SK-N-SH (cell line): Measurements from ENCODE around the gene ABCC11. TPM values are rescaled to one million over a fixed set of nuclear protein-coding genes. Genes with fewer than 3 reads are reported as not detected.

Source experiments
- CTCF ChIA-PET: fragments of 300-600, 350-600 bp; formaldehyde crosslinking; extraction: SDS; loops from one replicate; lab custom pipeline; 2021; lab: Yijun Ruan, JAX
- POLR2A ChIA-PET: fragments of 350-600 bp; sonication (Branson Sonifier 250); formaldehyde crosslinking; extraction: SDS; loops from one replicate; lab custom pipeline; 2020; ENCODE audit warnings: antibody characterized with exemption, inconsistent platforms; lab: Yijun Ruan, JAX
- DNase-seq: peaks from one replicate; pipeline ENCODE4 v3.0.0; 2012
- H2AFZ ChIP-seq: fragments of 200-600 bp; sonication (generic); 2 replicates; pipeline ENCODE4 v1.8.1; 2016; ENCODE audit warnings: antibody characterized with exemption, mild to moderate bottlenecking, low read depth
- H3F3A ChIP-seq: fragments of 200-600 bp; sonication (generic); replicated peaks from 2 replicates; pipeline ENCODE3; 2016; ENCODE audit warnings: antibody characterized with exemption, mild to moderate bottlenecking; ENCODE audit not compliant: insufficient read depth
- H3K27ac ChIP-seq, 2 experiments: fragments of 200-500 bp in 1 of 2; fragments of 200-600 bp in 1 of 2; sonication (Bioruptor generic) in 1 of 2; sonication (generic), shearing (Covaris generic) in 1 of 2; 2 replicates each; pipeline versions ENCODE4 v1.5.1 to v1.6.1; 2014 to 2016; ENCODE audit warnings: low read depth in 2 of 2, inconsistent platforms in 1 of 2, low read length in 1 of 2, mild to moderate bottlenecking in 1 of 2, mixed read lengths in 1 of 2
- H3K27me3 ChIP-seq: fragments of 200-600 bp; sonication (generic), shearing (Covaris generic); 2 replicates; pipeline ENCODE4 v1.6.1; 2016; ENCODE audit warnings: mixed run types; ENCODE audit not compliant: insufficient read depth
- H3K36me3 ChIP-seq, 2 experiments: fragments of 200-500 bp in 1 of 2; fragments of 200-600 bp in 1 of 2; sonication (Bioruptor generic) in 1 of 2; sonication (generic) in 1 of 2; replicated peaks in 1 of 2; 2 replicates each; pipeline versions ENCODE3 to v1.5.1; 2014 to 2016; ENCODE audit warnings: low read length in 1 of 2, mild to moderate bottlenecking in 1 of 2; ENCODE audit not compliant: insufficient read depth in 2 of 2, control insufficient read depth in 1 of 2
- H3K4me1 ChIP-seq, 2 experiments: fragments of 200-500 bp in 1 of 2; fragments of 200-600 bp in 1 of 2; sonication (Bioruptor generic) in 1 of 2; sonication (generic), shearing (Covaris generic) in 1 of 2; 2 replicates each; pipeline versions ENCODE4 v1.5.1 to v1.6.1; 2014 to 2016; ENCODE audit warnings: low read depth in 1 of 2, low read length in 1 of 2, mixed run types in 1 of 2; ENCODE audit not compliant: insufficient read depth in 2 of 2, control insufficient read depth in 1 of 2
- H3K4me2 ChIP-seq: fragments of 200-600 bp; sonication (generic), shearing (Covaris generic); 2 replicates; pipeline ENCODE4 v1.6.1; 2017; ENCODE audit warnings: mixed run types
- H3K4me3 ChIP-seq, 2 experiments: fragments of 200-500 bp in 1 of 2; fragments of 200-600 bp in 1 of 2; sonication (Bioruptor generic) in 1 of 2; sonication (generic), shearing (Covaris generic) in 1 of 2; 2 replicates each; pipeline versions ENCODE4 v1.5.1 to v1.8.1; 2014 to 2016; ENCODE audit warnings: low read depth in 2 of 2, inconsistent platforms in 1 of 2, low read length in 1 of 2, mild to moderate bottlenecking in 1 of 2, mixed read lengths in 1 of 2, moderate library complexity in 1 of 2
- H3K79me2 ChIP-seq: fragments of 200-600 bp; sonication (generic); 2 replicates; pipeline ENCODE4 v1.8.1; 2017; ENCODE audit warnings: mild to moderate bottlenecking; ENCODE audit not compliant: insufficient read depth
- H3K9ac ChIP-seq: fragments of 200-600 bp; sonication (generic); 2 replicates; pipeline ENCODE4 v1.6.1; 2017; ENCODE audit warnings: mixed run types
- H3K9me2 ChIP-seq: fragments of 200-600 bp; sonication (generic); 2 replicates; pipeline ENCODE4 v1.6.1; 2017; ENCODE audit warnings: mixed run types
- H3K9me3 ChIP-seq: fragments of 200-600 bp; sonication (generic); 2 replicates; pipeline ENCODE4 v1.6.1; 2017; ENCODE audit warnings: mixed run types, mild to moderate bottlenecking, moderate library complexity
- H4K20me1 ChIP-seq: fragments of 200-600 bp; sonication (generic); 2 replicates; pipeline ENCODE4 v1.6.1; 2017; ENCODE audit warnings: mild to moderate bottlenecking, mixed run types; ENCODE audit not compliant: insufficient read depth
- CTCF ChIP-seq: fragments of 200-600 bp; sonication (generic); IDR thresholded peaks from 2 replicates; pipeline ENCODE4 v1.6.1; 2017; ENCODE audit warnings: antibody characterized with exemption, mild to moderate bottlenecking, moderate library complexity
- ELF1 ChIP-seq: IDR thresholded peaks from 2 replicates; pipeline ENCODE4 v1.4.0; 2012
- FOXJ3 ChIP-seq: sonication (generic); formaldehyde crosslinking; IDR thresholded peaks from 2 replicates; pipeline ENCODE4 v1.5.1; 2020; ENCODE audit warnings: mild to moderate bottlenecking, missing genetic modification reagents
- JUND ChIP-seq: IDR thresholded peaks from 2 replicates; pipeline ENCODE4 v1.4.0; 2012
- MEF2A ChIP-seq: IDR thresholded peaks from 2 replicates; pipeline ENCODE4 v1.4.0; 2012; ENCODE audit warnings: low read depth, borderline replicate concordance
- MXI1 ChIP-seq: IDR thresholded peaks from 2 replicates; pipeline ENCODE4 v1.6.1; 2012; ENCODE audit warnings: mild to moderate bottlenecking, low read depth, low read length, improper control_type of control experiment
- RAD21 ChIP-seq: IDR thresholded peaks from 2 replicates; pipeline ENCODE4 v1.6.1; 2012; ENCODE audit warnings: mild to moderate bottlenecking, low read length
- RCOR1 ChIP-seq: fragments of 150-350 bp; IDR thresholded peaks from 2 replicates; pipeline ENCODE4 v1.6.1; 2017; ENCODE audit warnings: antibody characterized with exemption, low read length
- TCF12 ChIP-seq: IDR thresholded peaks from 2 replicates; pipeline ENCODE4 v1.4.0; 2012
- USF2 ChIP-seq: fragments of 150-350 bp; IDR thresholded peaks from 2 replicates; pipeline ENCODE4 v1.6.1; 2017; ENCODE audit warnings: antibody characterized with exemption, low read length, low read depth, borderline replicate concordance
- WGBS: methylation state at CpG from one replicate; pipeline ENCODE4 v1.1.6; 2017; ENCODE audit warnings: low lambda C conversion rate; 5-methylcytosine and 5-hydroxymethylcytosine counted together
- polyA plus RNA-seq, 3 experiments: library from polyadenylated mRNA; depleted of rRNA; stranded (reverse); fragments of >200 nt; gene quantifications; 2 replicates each; pipeline ENCODE4 v1.2.3, GENCODE V29; 2012
- TF ChIP-seq, protein P1 (sequence below): IDR thresholded peaks from 2 replicates; pipeline ENCODE4; 2012
- TF ChIP-seq, protein P2 (sequence below): IDR thresholded peaks from 2 replicates; pipeline ENCODE4 v1.6.1; 2012; ENCODE audit warnings: mild to moderate bottlenecking, low read depth, low read length, moderate library complexity

The ABCC11 gene
- polyA plus RNA-seq, 1 of the 3 experiments (the other 2 are of a cell fraction), result 0.07 TPM

GRCh38 chr16:48152226-48152625 lies 95.1 kb downstream of the ABCC11 start:
- H3K27me3 ChIP-seq, result no peaks in the 10 kb centered on the region
- H3K27ac ChIP-seq, result no peak overlapping the region
- no peaks in the 10 kb centered on the region for H3K36me3 ChIP-seq
- CTCF ChIA-PET, result interaction anchor here (1.1 to 1.3 kb wide), 2 partner anchors 13 to 1115 kb away, joined by 4 to 7 read pairs; no protein-coding TSS in a partner anchor
- DNase-seq, result no peak
- H3K4me1 ChIP-seq, result no peaks in the 10 kb centered on the region; a peak in 1 of 4 replicates
- no peaks in the 10 kb centered on the region for H3F3A ChIP-seq
- no peaks in the 10 kb centered on the region for H3K79me2 ChIP-seq
- POLR2A ChIA-PET, result no interaction called here
- no peaks in the 10 kb centered on the region for H3K9me2 ChIP-seq
- TF ChIP-seq CTCF (no peak), MXI1 (no peak), JUND (no peak)
- WGBS, result 91% methylated on average over 9 of the region's 9 CpGs
- peaks cover 7% of the 10 kb centered on the region for H3K9me3 ChIP-seq
- no peak overlapping the region for H3K4me2 ChIP-seq
- no peaks in the 10 kb centered on the region for H4K20me1 ChIP-seq
- H3K4me3 ChIP-seq, result no peak overlapping the region
- no peak overlapping the region for H2AFZ ChIP-seq
- H3K9ac ChIP-seq, result no peak overlapping the region

GRCh38 chr16:48150707-48151106 lies 96.6 kb downstream of the ABCC11 start:
- H4K20me1 ChIP-seq, result no peaks in the 10 kb centered on the region
- peaks cover 7% of the 10 kb centered on the region for H3K9me3 ChIP-seq
- H3F3A ChIP-seq, result no peaks in the 10 kb centered on the region
- H3K4me2 ChIP-seq, result no peak overlapping the region
- no peaks in the 10 kb centered on the region; a peak in 1 of 4 replicates for H3K4me1 ChIP-seq
- TF ChIP-seq FOXJ3 (CRISPR knock-in tag), result no peak
- no peak for TF ChIP-seq RCOR1
- TF ChIP-seq JUND, result no peak
- no peak for TF ChIP-seq TCF12
- TF ChIP-seq MEF2A, result no peak
- TF ChIP-seq RAD21, result no peak
- no peak for TF ChIP-seq ELF1
- TF ChIP-seq, protein P1, sequence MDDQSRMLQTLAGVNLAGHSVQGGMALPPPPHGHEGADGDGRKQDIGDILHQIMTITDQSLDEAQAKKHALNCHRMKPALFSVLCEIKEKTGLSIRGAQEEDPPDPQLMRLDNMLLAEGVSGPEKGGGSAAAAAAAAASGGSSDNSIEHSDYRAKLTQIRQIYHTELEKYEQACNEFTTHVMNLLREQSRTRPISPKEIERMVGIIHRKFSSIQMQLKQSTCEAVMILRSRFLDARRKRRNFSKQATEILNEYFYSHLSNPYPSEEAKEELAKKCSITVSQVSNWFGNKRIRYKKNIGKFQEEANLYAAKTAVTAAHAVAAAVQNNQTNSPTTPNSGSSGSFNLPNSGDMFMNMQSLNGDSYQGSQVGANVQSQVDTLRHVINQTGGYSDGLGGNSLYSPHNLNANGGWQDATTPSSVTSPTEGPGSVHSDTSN, result no peak
- TF ChIP-seq, protein P2, sequence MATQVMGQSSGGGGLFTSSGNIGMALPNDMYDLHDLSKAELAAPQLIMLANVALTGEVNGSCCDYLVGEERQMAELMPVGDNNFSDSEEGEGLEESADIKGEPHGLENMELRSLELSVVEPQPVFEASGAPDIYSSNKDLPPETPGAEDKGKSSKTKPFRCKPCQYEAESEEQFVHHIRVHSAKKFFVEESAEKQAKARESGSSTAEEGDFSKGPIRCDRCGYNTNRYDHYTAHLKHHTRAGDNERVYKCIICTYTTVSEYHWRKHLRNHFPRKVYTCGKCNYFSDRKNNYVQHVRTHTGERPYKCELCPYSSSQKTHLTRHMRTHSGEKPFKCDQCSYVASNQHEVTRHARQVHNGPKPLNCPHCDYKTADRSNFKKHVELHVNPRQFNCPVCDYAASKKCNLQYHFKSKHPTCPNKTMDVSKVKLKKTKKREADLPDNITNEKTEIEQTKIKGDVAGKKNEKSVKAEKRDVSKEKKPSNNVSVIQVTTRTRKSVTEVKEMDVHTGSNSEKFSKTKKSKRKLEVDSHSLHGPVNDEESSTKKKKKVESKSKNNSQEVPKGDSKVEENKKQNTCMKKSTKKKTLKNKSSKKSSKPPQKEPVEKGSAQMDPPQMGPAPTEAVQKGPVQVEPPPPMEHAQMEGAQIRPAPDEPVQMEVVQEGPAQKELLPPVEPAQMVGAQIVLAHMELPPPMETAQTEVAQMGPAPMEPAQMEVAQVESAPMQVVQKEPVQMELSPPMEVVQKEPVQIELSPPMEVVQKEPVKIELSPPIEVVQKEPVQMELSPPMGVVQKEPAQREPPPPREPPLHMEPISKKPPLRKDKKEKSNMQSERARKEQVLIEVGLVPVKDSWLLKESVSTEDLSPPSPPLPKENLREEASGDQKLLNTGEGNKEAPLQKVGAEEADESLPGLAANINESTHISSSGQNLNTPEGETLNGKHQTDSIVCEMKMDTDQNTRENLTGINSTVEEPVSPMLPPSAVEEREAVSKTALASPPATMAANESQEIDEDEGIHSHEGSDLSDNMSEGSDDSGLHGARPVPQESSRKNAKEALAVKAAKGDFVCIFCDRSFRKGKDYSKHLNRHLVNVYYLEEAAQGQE, result no peak
- no peak for TF ChIP-seq USF2
- no peak overlapping the region for H3K4me3 ChIP-seq
- POLR2A ChIA-PET, result no interaction called here
- DNase-seq, result no peak
- no peaks in the 10 kb centered on the region for H3K36me3 ChIP-seq
- no peaks in the 10 kb centered on the region for H3K79me2 ChIP-seq
- no peak overlapping the region for H3K9ac ChIP-seq
- WGBS, result 77% methylated on average over 1 of the region's 1 CpG
- CTCF ChIA-PET, result interaction anchor here (0.8 to 0.9 kb wide), 2 partner anchors 9 to 14 kb away, joined by 3 read pairs; no protein-coding TSS in a partner anchor
- no peak overlapping the region for H3K27ac ChIP-seq
- no peaks in the 10 kb centered on the region for H3K9me2 ChIP-seq
- no peak overlapping the region for H2AFZ ChIP-seq
- H3K27me3 ChIP-seq, result no peaks in the 10 kb centered on the region
